Astrocyte of the spinal cord (primary cell): Measurements from ENCODE around the gene TENM4.

Source experiments
- DNase-seq: peaks from one replicate; pipeline ENCODE4 v3.0.0; 2011; ENCODE audit warnings: low read depth, low spot score
- H3K4me3 ChIP-seq: 2 replicates; pipeline ENCODE4 v1.5.1; 2011; ENCODE audit warnings: low read depth, mild to moderate bottlenecking, low read length, moderate library complexity
- CTCF ChIP-seq: IDR thresholded peaks from 2 replicates; pipeline ENCODE4 v1.5.1; 2012; ENCODE audit warnings: low read depth, mild to moderate bottlenecking, low read length, inconsistent platforms
- in situ Hi-C: cut with HindIII; loops from 2 replicates; pipeline ENCODE4 v1.10.0; 2017; ENCODE audit warnings: low sequenced_read_pairs

Gene TENM4

GRCh38 chr11:79467761-79468160 lies 26.9 kb upstream of the TENM4 start:
- no peak for DNase-seq
- no peak for TF ChIP-seq CTCF
- no peak overlapping the region for H3K4me3 ChIP-seq
- in situ Hi-C loops, result no loop called here

GRCh38 chr11:79466411-79466810 lies 25.6 kb upstream of the TENM4 start:
- DNase-seq, result peak; percentile 65

GRCh38 chr11:79465160-79465559 lies 24.3 kb upstream of the TENM4 start:
- no peak for DNase-seq
- TF ChIP-seq CTCF, result no peak
- no peak overlapping the region for H3K4me3 ChIP-seq
- in situ Hi-C loops, result no loop called here

More at GRCh38 chr11:79466411-79466810, 25.6 kb upstream of the TENM4 start:
- no peak for TF ChIP-seq CTCF
- in situ Hi-C loops, result no loop called here
- no peak overlapping the region for H3K4me3 ChIP-seq

GRCh38 chr11:79461666-79462645 lies 21.1 kb upstream of the TENM4 start:
- TF ChIP-seq CTCF, result no peak
- DNase-seq, result no peak
- no peak overlapping the region for H3K4me3 ChIP-seq
- in situ Hi-C loops, result no loop called here

- in situ Hi-C loops, result no loop called here
- no peak overlapping the region for H3K4me3 ChIP-seq
- peak; percentile 76 for TF ChIP-seq CTCF
- DNase-seq, result peak; percentile 51
These were observed 20.3 kb upstream of the TENM4 start for GRCh38 chr11:79461144-79461543.

GRCh38 chr11:79458709-79459108 lies 17.9 kb upstream of the TENM4 start:
- H3K4me3 ChIP-seq, result no peak overlapping the region
- no peak for TF ChIP-seq CTCF
- in situ Hi-C loops, result no loop called here
- no peak for DNase-seq
